ENCODE measurements around the gene PRKCE.

The PRKCE gene

DNA sequence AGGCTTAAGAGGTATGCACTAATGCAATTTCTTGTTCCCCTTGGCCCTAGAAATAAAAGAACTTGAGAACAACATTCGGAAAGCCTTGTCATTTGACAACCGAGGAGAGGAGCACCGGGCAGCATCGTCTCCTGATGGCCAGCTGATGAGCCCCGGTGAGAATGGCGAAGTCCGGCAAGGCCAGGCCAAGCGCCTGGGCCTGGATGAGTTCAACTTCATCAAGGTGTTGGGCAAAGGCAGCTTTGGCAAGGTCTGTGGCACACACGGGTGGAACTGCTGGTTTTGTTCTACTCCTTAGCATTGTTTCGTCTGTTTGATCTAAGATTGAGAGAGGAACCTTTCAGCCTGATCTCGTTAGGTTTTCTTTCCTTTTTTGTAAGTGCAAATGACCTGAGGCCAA is 355.9 kb downstream of the PRKCE start:
- no peak for DNase-seq

DNA sequence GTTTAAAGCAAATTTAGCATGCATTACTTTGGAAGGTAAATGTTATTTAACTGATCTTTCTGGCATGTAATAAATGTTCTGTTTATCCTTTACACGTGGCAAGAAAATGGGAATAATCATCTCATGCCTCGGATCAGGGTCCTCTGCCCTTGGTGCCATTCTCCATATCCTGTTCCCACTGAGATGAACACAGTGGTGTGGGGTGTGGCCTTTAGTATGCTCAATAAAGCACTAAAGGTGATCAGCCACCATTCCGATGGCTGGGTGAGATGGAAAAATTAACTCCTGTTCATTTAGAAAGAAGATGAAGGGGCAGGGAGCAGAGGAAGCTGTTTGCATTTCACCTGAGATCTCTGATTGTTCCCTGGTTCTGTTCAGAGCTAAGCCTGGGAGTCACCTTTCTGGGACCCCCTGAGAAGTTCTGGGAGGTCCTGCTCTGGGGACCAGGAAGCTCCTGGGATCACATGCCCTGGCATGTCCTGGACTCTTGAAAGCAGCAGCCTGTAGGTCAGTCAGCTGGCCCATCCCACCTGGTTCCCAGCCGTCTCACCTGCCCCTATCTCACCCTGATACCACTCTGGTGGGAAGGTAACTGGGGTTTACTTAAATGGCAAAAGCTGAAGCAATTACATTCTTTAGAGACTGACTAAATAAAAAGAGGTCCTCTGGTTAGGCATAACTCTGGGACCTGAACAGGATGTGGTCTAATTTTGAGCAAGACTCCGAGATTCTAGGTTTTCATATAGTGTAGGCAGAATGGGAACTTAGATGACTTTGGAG is 356.8 kb downstream of the PRKCE start:
- DNase-seq: no peak

DNA sequence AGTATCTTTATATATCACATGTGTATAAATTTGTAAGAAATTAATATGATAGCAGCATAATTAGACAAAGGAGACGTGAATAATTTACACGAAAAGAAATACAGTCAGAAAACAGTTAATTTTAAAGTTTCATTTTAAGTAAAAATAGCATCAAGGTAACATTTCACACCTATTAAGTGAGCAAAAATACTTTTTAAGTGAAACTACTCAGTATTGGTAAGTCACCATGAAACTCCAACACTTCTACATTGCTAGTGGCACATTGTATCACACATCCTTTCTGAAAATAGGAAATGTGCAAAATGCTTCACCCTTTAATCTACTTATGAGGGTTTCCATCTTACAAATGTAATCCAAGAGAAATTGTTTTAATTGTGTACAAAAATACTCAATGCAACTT is 357.8 kb downstream of the PRKCE start:
- no peak for DNase-seq

DNA sequence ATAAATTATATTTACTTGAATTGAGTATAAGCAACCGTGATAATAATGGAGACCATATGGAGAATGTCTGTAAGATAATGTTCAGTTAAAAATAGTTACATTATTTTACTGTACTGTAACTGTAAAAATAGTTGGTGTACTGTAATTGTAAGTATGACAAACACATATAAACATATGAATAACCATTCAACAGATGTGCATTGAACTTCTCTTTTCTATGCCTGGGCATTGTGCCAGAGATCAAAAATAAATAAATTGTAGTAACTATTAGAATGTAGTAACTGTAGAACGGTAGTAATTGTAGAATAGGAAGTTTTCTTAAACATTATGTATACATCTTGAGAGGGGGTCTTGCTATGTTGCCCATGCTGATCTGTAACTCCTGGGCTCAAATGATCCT is 358.3 kb downstream of the PRKCE start:
- DNase-seq: no peak

DNA sequence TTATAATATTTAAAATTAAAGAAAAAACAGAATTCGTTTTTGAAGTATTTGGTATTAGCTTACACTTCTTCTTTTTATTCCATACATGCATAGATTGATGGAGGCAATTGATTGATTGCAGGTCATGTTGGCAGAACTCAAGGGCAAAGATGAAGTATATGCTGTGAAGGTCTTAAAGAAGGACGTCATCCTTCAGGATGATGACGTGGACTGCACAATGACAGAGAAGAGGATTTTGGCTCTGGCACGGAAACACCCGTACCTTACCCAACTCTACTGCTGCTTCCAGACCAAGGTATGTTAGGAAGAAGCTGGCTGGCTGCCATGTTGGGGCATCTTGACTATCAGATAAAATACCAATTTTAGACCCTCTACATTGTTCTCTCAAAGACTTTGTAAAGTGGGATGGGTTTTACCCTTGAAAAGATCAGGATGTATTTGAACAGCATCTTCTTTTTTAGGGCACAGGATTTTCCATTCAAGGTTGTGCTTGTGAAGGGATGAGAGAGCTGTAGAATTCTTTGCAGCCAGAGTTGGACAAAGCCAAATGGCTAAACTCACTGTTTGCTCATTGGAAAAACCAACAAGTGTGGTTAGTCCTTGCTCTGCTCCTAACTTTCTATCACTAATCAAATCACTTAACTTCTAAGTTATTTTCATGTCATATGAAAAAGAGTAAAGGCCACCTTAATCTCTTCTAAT is 358.9 kb downstream of the PRKCE start:
- DNase-seq: no peak

DNA sequence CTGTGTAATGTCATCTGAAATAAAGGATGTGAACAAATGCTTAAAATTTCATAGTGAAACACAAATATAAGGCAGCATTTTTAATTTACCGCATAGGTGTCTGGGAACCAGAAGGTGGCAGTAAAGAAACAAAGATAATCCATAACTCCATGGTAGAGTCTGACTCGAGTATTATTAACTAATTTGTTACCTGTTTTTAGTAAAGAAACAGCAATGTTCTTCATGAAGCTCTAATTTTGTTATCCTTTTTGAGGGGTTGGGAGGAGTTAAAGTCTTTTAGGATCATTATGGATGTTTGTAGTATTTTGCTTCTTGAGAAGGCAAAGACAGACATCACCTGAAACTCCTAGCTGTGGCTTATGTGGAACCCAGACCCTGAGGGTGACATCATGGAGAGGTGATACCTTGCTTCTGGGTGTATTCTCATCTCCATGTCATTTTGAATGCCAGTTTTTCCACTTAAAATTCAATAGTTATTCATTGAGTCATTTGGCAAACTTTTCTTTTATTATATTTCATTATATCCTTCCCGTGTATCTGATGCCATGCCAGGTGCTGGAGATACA is 359.5 kb downstream of the PRKCE start:
- peak; percentile 76 for DNase-seq

DNA sequence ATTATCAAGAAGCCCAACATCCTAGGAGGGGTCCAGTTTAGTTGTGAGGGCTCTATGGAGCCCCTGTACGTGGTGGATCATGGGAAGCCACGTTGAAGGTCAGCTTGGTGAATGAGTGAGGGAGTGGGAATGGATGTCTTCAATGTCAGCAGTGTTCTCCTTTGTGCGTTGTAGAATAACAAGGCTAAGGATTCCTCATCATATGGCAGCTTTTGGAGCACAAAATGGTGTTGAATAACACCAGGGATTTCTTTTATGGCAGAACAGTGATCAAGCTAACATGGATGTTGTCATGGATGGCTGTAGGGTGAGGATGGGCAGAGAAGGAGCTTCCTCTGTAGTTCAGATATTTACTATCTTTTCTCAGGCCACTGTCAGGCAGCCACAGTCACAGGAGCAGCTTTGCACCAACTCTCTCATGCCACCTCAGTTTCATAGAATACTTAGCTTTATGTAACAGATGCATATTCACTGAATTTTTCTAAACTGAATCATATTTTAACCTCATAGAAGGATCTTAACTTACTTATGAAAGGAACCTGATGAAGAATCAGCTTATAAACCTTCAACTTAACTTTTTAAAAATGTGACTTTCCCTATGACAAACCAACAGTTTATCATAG is 361.3 kb downstream of the PRKCE start:
- no peak for DNase-seq

DNA sequence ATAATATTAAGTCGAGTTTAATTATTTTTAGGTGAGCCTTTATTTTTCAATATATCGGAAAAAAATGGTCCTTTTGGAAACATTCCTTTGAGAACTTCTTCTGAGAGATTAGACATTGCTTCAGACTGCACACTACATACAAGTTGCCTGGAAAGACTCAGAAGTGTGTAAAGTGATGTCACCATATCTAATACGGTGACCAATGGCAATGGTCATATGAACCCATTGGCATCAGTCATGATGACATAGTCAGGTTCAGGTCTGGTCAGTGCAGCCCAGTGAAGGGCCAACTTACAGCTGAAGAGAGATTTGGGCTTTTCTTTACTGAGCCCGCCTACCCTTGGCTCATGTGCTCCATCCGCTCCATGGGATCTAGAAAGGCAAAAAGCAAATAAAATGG is 362.3 kb downstream of the PRKCE start:
- no peak for DNase-seq

DNA sequence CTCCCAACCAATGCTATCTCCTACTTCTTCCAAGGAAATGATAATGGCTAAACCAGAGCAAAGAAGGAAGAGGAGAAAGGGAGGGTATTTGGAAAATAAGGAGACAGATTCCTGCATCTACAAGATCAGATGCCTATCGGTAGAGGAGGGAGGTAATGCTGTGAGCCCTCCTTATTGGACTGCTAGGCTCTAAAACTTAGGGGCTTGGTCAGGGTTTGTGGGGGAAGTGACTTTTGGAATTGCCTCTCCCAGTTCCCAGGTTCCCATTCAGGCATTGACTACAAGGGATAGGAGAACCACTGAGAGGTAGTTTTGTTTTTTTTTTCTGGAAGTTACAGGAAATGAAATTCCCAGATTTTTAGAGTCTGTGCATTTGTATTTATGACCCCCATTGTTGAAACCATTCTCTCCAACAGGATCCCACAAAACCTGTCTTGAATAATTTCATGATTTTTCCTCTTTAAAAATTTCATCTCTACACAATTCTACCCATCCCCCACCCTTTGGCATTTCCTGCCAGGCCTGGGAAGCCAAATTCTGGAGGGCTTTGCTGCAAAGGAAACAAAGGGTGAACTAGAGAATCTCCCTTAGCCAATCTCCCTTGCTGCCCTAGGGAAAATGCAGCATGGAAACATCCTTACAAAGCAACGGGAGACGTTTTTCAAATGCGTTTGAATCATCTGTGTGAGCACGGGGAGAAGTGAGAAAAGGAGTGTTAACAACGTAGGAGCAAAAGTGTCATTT is 363.6 kb downstream of the PRKCE start:
- DNase-seq: no peak

DNA sequence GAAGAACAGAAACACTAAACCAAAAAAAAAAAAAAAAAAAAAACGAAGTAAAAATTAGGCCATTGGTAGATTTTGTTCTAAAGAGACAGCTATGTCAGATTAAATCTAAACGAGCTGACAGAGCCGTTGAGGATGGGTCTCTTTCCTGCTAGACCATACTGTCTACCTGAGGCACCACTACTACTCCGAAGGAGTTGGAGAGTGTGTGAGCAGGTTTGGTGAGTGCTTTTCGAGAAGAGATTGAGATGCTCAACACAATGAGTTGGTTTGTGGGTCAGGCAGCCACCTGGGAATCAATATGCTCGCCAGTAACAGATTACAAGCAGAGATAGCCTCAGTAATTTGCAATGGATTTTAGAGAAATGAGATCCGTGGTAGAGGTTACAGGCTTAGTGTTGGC is 364.2 kb downstream of the PRKCE start:
- no peak for DNase-seq

DNA sequence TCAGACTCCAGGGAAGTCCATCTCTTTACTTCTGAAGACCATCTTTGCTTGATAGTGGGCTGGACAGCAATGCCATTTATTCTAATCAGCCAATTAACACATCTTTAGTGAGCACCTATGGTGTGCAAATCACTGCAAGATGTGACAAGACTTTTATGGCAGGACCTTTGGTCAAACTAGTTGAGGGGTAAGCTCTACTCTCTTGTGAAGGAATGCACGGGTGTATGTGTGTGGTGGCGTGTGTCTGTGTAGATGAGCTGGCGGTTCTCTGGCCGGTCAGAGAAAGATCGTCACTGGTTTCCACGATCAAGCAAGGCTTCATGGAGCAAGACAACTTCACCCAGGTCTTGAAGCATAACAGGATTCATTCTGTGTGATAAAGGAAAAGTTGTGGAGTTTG is 364.6 kb downstream of the PRKCE start:
- no peak for DNase-seq

DNA sequence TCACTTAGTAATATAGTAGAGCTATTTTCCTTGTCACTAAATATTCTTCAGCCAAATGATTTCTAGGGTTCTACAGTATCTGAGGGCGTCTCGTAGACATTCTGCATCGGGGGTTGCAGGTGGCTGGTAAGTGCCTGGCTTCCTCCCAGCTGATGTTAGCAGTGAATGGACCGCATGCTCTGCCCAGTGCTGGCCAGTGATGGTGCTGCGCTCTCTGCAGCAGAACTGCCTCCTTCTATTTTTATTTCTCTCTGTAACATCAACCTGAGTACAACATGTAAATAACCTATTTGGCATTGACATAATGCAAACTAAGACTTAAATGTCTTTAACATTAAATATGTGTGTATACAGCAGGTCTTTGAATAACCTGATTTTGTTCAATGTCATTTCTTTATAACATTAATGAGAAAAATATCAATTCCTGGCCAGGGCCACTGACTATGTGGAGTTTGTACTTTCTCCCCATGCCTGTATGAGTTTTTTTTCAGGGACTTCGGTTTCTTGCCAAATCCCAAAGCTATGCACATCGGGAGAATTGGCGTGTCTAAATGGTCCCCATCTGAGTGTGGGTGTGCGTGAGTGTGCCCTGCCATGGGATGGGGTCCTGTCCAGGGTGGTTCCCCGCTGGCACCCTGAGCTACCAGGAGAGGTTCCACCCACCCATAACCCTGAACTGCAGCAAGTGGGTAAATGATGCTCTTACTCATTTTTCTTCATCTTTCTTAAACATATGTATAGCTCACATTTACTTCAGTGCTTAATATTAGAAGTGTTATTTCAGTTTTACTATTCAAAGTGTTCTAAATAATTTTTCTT is 367.5 kb downstream of the PRKCE start:
- DNase-seq: no peak

DNA sequence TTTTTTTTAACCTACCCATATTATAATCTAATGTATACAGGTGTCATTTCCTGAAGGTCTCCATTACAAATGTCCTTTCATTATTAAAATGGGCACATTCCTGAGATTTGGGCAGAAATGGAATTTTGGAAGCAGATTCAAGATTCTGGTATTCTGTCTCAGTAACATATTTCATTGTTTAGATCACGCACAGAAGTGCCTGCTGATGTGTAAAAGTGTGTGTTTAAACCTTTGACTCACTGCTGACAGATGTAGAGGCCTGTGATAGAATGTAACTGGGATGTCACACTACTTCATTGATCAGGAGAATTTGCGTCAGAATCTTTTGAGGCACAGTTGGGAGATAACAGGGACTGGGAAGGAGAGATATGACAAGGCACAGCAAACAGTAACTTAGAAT is 368.9 kb downstream of the PRKCE start:
- no peak for DNase-seq

DNA sequence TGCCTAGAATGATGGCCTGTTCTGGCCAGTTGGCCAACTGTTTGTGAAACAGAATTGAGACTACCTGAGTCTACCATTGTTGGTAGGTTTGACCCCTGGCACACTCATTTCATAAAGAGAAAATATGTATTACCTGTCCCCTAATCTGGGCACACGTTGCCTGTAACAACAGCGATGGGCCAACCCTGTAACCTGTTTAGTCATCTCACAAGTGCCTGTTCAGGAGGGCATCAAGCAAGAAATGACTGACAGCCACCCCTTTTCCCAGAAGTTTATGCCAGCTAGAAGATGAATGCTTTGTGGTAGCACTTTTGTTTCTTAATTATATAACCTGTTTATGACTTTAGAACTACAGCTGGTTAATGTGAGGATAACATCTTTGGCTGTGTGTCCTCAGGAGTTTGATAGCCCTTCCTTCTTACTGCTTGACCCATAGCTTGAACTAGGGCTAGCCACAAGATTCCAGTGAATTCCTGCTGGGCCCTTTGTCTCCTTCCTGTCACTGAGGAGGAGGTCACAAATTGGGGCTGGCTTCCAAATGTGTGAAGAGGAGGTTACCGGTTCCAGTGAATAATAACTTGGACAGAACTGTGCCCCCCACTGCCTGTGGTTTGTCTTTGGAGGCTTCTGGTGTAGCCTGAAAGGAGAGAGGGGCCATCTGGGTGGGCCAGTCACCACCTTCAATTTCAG is 371.8 kb downstream of the PRKCE start:
- no peak for DNase-seq

DNA sequence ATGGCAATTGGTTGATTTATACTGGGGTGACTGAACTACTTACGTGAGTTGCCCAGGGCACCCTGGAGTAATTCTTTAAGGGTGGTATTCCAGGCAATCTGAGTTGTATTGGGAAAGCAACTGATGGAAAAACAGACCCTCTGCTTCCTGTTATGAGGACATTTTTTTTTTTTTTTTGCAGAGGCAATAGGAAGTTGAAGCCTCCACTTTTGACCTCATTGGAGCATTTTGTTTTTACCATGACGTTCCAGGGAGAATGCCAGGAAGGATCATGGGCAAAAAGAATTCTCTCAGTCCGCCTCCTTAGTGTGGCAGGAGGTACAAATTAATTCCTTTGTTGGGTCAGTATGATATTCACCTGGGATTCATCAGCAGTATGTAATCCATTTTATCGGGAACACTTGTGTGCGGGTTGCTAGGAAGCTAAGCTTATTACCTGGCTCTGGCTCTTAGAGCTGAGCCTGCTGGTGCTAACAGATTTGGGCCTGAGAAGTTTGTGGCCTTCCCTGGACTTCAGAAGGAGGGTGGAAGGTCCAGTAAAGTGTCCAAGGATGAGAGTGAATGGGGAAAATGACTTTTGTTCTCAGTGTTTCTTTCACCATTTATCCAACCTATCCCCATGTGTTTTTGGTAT is 372.8 kb downstream of the PRKCE start:
- no peak for DNase-seq

DNA sequence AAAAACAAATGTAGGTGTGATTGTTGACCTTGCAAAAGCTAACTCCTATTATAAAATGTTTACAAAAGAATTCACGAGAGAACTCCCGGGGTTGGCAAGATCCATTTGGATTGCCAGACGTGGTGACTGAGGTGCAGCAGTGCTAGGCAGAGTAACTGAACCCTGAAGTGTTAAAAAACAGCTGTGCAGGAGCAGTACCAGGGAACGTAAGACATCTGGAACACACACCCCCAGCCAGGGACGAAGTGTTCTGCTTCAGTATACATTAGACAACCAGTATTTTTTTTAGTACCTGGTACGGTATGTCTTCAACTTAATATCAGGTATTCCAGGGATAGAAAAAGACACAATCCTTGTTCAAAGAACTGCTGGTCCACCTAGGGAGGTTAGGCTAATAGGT is 373.6 kb downstream of the PRKCE start:
- no peak for DNase-seq

DNA sequence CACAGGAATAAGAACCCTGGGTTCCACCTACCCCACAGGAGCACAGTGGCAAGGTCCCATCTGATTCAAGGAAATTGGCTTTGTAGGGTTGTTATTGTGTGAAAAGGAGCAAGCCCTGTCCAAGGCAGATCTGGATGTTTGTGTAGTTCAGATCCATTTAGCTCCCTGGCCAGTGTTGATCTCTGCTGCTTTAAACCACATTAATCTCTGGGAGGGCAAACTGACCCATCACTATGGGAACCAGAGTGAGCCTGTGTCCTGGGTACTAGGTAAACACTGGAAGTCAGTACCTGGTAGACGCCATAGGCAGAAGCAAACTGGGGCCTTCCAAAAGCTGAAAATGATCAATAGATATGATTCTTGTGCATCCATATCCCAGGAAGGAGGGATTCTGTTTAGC is 374.2 kb downstream of the PRKCE start:
- peak; percentile 9 for DNase-seq

DNA sequence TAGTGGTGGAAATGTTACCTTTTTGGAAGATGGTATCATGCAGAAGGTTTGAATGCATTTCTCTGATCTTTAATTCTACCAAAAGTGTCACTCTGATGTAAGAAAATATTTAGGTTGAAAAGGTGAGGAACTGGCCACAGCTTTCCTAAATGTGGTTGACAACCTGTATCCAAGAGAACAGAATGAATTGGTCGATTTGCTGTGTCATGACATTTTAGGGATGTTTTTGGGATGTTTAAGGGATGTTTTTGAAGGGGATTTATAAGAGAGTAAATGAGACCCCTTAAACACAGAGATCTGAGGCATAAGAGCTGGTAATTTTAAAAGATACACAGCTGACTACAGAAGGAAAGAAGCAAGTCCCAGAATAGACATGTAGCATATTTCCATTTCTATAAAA is 375.0 kb downstream of the PRKCE start:
- DNase-seq: no peak

DNA sequence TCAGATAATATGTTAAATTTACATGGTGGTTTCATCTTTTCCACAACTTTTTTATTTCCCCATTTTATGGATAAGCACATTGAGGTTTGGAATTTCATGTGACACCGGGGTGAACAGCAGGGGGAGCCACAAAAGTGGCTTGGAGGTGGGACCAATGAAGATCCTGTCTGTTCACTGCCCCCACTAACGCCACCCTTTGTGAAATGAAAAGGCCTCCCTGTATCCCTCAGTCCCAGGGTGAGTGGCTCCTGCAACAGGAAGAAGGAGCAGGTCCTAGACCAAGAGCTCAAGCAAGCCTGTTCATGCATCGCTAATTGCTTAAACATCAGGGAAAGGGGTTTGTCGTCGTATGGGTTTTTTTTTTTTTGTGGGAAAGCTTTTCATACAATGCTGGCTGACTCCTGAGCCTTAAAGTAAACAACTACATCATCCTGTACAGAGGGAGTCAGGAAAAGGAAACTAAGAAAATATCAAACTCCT is 377.9 kb downstream of the PRKCE start:
- DNase-seq: peak; percentile 90

DNA sequence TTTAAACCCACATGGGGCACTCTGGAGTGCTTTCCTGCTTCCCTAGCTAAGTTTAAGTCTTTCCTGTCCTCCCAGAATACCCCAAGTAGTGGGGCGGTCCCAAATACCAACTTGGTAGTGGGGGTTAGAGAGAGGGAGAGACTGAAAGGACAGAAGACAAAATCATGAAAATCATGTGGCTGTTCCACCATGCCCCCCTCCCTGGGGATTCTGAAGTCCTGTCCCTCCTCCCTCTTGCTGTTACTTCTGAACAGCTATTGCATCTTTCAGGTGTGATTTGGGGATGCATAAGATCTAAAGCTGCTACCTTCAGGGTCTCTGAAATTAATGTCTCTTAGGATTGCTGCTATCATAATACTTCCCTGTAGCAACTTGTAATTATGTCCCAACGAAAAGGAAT is 378.9 kb downstream of the PRKCE start:
- no peak for DNase-seq

Measured in DMS53 (cell line).